ENCODE data around the gene MREG. TPM values are rescaled to one million over a fixed set of nuclear protein-coding genes. Genes with fewer than 3 reads are reported as not detected.

Gene MREG
- total RNA-seq, 2 donors from 2014 or later = 0.35 to 0.41 TPM

- H3K9me3 ChIP-seq = no peaks in the 10 kb centered on the region
- peaks cover 0 to 5% of the 10 kb centered on the region in 2 donors for H3K4me1 ChIP-seq
- no peak for TF ChIP-seq CTCF (IDR thresholded peaks at IDR 0.05)
- no peaks in the 10 kb centered on the region for H3K27me3 ChIP-seq
- H3K4me3 ChIP-seq = no peak overlapping the region
- H3K27ac ChIP-seq = no peak overlapping the region
- no peak for DNase-seq (ENCODE audit: low spot score)
- H3K36me3 ChIP-seq = no peaks in the 10 kb centered on the region
These were observed 98.6 kb downstream of the MREG start for GRCh38 chr2:215914777-215915165.

GRCh38 chr2:215914054-215914776 lies 99.1 kb downstream of the MREG start:
- Histone ChIP-seq H3K9me3 (no peaks in the 10 kb centered on the region), H3K36me3 (no peaks in the 10 kb centered on the region), H3K27ac (no peak overlapping the region), H3K4me1 (peaks cover 0 to 5% of the 10 kb centered on the region in 2 donors), H3K27me3 (no peaks in the 10 kb centered on the region), H3K4me3 (no peak overlapping the region)
- DNase-seq (ENCODE audit: low spot score) = no peak
- TF ChIP-seq CTCF (IDR thresholded peaks at IDR 0.05) = no peak

- H3K9me3 ChIP-seq = no peaks in the 10 kb centered on the region
- no peak overlapping the region for H3K27ac ChIP-seq
- TF ChIP-seq CTCF (IDR thresholded peaks at IDR 0.05) = no peak
- H3K4me1 ChIP-seq = no peaks in the 10 kb centered on the region
- no peak overlapping the region for H3K4me3 ChIP-seq
- no peaks in the 10 kb centered on the region for H3K27me3 ChIP-seq
- no peaks in the 10 kb centered on the region for H3K36me3 ChIP-seq
- no peak for DNase-seq (ENCODE audit: low spot score)
These were observed 101.0 kb downstream of the MREG start for GRCh38 chr2:215912299-215912842.

- no peaks in the 10 kb centered on the region for H3K27me3 ChIP-seq
- no peak for TF ChIP-seq CTCF (IDR thresholded peaks at IDR 0.05)
- no peak for DNase-seq (ENCODE audit: low spot score)
These were observed 101.9 kb downstream of the MREG start for GRCh38 chr2:215911301-215912085.

GRCh38 chr2:215910180-215910579 lies 103.2 kb downstream of the MREG start:
- Histone ChIP-seq H3K4me1 (no peaks in the 10 kb centered on the region), H3K27ac (no peak overlapping the region), H3K4me3 (no peak overlapping the region), H3K36me3 (no peaks in the 10 kb centered on the region), H3K27me3 (no peaks in the 10 kb centered on the region), H3K9me3 (no peaks in the 10 kb centered on the region)
- DNase-seq (ENCODE audit: low spot score) = no peak
- no peak for TF ChIP-seq CTCF (IDR thresholded peaks at IDR 0.05)

More at GRCh38 chr2:215911301-215912085, 101.9 kb downstream of the MREG start:
- Histone ChIP-seq H3K27ac (no peak overlapping the region), H3K4me1 (no peaks in the 10 kb centered on the region), H3K36me3 (no peaks in the 10 kb centered on the region), H3K9me3 (no peaks in the 10 kb centered on the region), H3K4me3 (no peak overlapping the region)

Data from right atrium auricular region (tissue), 2 donors.